GM21390 (cell line): ENCODE measurements around the gene ABCD3.
"Not testable (repeated sequence)": the region's sequence is repeated elsewhere in the genome, so short reads cannot be mapped to it uniquely, and the experiment has no call there.

Experiments
- ATAC-seq: cut with Tn5 transposase; IDR thresholded peaks from one replicate; pipeline ENCODE4 v1.9.1; 2021; ENCODE audit not compliant: unreplicated experiment

Gene ABCD3

DNA sequence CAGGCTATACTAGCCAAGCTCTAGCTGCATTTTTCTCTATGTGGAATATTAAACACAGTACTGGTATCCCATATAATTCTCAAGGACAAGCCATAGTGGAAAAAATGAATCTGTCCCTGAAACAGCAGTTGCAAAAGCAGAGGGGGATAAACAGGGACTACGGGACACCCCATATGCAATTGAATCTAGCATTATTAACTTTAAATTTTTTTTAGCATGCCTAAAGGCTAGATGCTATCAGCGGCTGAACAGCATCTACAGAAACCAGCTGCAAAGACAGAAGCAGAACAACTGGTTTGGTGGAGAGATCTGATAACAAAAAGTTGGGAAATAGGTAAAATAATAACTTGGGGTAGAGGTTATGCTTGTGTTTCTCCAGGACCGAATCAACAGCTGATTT is 30.6 kb downstream of the ABCD3 start:
- not testable (repeated sequence) for ATAC-seq

DNA sequence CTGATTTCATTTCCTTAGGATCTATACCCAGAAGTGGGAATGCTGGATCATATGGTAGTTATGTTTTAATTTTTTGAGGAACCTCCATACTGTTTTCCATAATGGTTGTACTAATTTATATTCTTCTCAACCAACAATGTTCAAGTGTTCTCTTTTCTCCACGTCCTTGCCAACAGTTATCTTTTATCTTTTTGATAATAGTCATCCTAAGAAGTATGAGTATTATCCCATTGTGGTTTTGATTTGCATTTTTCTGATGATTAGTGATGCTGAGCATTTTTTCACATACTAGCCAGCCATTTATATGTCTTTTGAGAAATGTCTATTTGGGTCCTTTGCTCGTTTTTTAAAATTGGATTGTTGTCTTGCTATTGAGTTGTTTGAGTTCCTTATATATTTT is 38.5 kb downstream of the ABCD3 start:
- ATAC-seq, result no peak

GRCh38 chr1:94462606-94463005 is 44.4 kb downstream of the ABCD3 start:
- no peak for ATAC-seq

DNA sequence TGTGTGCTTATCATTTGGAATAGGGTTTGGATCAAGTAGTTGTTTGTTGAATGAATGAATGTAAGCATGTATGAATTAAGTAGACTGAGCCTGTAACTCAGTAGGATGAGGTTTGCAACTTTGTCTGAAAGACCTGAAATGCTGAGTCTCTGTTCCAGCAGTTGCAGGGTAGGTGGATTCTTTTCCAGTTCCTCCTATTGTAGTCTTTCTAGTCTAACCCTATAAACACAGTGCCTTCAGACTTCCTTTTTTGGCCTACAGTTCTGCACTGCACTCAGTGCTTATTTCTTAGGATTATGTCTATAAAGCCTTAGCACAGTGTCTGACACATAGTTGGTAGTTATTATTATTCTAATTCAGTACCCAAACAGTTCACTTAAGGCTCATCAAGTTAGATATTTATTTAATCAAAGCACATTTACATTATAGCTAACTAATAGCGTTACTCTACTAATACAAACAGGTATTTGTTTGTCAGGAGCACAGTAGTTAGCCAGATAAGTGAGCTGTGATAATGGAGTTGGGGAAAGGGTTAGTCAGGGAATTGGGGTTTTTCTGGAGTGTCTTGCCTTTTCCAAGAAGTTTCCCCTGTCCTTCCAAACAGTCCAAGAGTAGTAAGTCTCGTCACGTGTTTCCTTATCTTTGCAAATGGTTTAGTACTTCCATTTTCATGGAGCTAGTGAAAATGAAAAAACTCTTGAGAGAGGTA is 45.0 kb downstream of the ABCD3 start:
- ATAC-seq, result no peak

DNA sequence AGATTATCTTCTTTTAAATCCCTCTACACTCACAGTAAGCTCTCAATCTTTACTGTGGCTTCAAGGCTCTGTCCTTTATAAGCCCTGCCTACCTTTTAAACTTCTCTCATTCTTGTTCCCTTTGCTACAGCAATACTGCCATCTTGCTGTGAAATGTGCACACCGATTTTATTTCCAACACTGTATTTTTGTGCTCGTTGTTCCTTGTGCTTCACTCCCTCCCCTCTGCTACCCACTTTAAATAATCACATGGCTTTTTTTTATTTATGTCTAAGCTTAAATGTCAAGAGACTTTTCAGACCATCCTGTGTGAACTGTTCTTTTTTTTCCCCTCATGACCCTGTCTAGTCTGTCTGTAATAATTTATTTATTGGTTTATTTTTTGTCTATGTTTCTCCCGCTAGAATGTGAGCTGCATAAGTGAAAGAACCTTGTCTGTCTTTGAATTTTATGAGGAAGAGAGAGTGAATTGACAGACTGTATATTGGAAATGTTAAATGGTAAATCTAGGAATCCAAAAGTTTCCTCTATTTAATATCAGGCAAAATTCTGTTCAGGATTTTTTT is 45.7 kb downstream of the ABCD3 start:
- ATAC-seq, result no peak

GRCh38 chr1:94468708-94469107 is 50.5 kb downstream of the ABCD3 start:
- ATAC-seq, result no peak

- no peak for ATAC-seq
Observed at GRCh38 chr1:94471271-94471670, 53.1 kb downstream of the ABCD3 start.

DNA sequence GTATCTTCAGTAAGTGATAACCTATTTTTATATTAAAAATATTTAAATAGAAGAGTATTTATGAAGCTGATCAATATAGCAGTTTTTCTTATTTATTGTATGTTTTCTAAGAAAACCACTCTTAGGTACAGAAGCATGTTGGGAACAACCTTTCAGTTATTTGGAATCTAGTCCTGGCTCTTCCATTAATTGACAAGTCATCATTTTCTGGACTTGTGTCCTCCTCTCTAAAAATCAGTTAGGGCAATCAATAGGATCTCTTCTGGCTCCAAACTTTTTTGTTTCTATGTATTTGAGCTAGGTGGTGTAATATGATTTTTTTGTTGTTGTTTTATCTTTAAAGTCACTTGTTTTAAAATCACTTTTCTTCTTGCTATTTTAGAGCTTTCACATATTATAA is 57.0 kb downstream of the ABCD3 start:
- ATAC-seq, result no peak

DNA sequence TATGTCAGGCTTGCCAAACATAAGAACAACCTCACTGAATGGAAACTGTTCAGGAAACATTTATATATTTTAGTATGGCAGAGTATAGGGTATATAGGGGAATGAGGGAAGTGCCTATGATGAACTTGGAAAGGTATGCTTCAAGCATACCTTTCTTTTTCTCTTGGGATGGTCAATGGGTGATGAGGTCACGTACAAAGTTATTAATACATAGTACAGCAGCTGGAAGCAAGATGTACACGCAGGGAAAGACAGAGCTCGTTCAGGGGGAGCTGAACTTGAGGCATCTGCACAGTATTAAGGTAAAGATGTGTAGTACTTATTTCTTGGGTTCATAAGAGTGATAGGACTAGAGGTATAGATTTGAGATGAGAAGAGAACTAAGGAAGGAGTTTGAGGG is 61.5 kb downstream of the ABCD3 start:
- no peak for ATAC-seq

DNA sequence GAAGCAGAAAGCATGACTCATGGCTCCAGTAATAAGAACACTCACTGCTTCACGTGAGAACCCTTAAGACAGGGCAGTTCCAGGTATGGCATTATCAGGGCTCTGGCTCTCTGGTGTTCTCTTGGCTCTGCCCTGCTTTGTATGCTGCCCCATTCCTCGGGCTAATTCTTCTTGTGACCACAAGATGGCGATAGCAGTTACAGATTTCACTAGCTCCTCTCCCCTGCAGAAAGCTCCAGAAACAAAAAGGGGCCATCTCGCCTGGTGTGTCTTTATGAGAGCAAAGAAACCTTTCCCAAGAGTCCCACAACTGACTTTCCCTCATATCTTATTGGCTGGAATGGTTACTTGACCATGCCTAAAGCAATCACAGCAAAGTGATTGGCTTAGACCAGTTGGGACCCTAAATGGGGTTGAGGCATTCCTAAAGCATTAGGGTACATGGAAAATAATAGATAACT is 63.3 kb downstream of the ABCD3 start:
- peak; percentile 95 for ATAC-seq

- ATAC-seq, result no peak
Observed at GRCh38 chr1:94486990-94487389, 68.8 kb downstream of the ABCD3 start.

GRCh38 chr1:94490556-94490955 is 72.4 kb downstream of the ABCD3 start:
- ATAC-seq, result no peak

DNA sequence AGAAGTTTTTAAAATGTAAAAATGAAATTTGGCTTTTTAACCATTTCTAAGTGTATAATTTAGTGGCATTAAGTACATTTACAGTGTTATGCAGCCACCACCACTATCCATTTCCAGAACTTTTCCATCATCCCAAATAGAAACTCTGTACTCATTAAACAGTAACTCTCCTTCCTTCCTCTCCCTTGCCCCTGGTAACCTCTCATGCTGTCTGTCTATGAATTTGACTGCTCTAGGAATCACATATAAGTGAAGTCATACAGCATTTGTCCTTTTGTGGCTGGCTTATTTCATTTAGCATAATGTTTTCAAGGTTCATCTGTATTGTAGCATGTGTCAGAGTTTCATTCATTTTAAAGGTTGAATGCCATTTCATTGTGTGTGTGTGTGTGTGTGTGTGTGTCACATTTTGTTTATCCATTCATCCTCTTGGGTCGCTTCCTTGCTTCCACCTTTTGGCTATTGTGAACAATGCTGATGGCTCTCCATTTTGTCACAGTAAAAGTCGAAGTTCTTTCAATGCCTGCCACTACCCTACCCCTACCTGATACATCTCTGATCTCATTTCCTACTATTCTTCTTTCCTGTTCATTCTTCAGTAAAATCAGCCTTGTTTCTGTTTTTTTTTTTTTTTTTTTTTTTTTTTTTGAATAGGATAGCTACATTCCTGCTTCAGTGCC is 78.0 kb downstream of the ABCD3 start:
- no peak for ATAC-seq

GRCh38 chr1:94501426-94501825 is 83.2 kb downstream of the ABCD3 start:
- ATAC-seq, result no peak

- ATAC-seq, result no peak
Observed at GRCh38 chr1:94501935-94502334, 83.7 kb downstream of the ABCD3 start.

DNA sequence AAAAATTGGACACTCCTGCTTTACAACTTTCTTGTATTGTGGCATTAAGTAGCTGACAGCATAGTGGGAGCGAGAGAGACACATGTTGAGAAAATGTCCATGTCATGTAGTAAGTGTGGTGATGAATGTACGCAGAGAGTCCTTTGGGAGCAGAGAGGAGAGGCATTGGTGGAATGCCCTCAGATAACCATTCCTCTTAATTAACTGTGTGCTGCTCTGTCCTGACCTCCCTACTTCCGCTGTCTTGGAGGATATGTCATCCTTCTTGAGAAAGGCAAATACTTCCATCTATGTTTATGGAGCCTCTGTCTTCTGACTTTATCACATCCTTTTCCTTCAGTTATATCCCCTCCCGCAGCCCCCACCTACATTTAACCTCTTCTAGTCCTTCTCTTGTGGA is 85.0 kb downstream of the ABCD3 start:
- ATAC-seq, result no peak

DNA sequence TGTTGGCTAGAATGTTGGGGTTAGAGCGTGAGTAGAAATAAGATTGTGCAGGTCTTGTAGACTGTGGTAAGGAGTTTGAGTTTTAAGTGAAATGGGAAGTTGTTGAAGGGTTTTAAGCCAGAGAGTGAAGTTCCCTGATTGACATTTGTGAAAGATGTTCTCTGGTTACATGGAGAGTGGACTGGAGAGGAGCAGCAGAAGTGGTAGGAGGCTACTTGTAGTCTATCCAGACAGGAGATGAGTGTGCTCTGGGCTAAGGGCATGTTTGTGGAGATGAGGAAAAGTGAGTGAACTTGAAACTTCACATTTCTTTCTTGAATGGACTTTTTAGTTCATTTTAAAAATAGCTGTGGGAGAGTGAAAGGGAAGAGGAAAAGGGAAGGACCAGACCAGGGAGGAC is 86.4 kb downstream of the ABCD3 start:
- ATAC-seq, result no peak

DNA sequence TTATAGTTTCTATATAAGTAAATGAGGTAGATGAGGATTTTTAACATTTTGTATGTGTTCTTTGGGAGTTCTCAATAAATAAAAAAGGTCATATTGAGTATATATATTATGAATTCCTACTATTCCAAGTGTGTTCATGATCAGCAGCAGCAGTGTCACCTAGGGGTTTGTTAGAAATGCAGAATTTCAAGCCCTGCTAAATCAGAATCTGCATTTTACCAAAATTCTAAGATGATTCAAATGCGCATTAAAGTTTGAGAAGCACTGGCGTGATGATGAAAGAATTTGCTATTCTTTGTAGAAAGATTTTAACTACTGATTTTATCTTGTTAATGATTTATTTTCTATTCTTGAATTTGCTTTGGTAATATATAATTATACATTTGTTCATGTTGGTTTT is 94.6 kb downstream of the ABCD3 start:
- no peak for ATAC-seq

GRCh38 chr1:94514095-94514727 is 96.0 kb downstream of the ABCD3 start:
- no peak for ATAC-seq

GRCh38 chr1:94515296-94515947 is 97.2 kb downstream of the ABCD3 start:
- ATAC-seq, result no peak

- ATAC-seq, result no peak
Observed at GRCh38 chr1:94519351-94519750, 101.2 kb downstream of the ABCD3 start.
